ENCODE data around the gene DEAF1. TPM values are rescaled to one million over a fixed set of nuclear protein-coding genes. Genes with fewer than 3 reads are reported as not detected.

The DEAF1 gene
- total RNA-seq, 2 donors from 2014 or later, result 15.8 to 28.0 TPM

- Histone ChIP-seq H3K27ac (no peak overlapping the region), H3K4me1 (no peaks in the 10 kb centered on the region), H3K9me3 (no peaks in the 10 kb centered on the region), H3K4me3 (no peak overlapping the region), H3K36me3 (replicated peaks in 1 of 2; ENCODE audit: insufficient read depth in 1 of 2, low read depth in 2 of 2) (peaks cover 5 to 9% of the 10 kb centered on the region in 2 donors), H3K27me3 (no peaks in the 10 kb centered on the region)
- TF ChIP-seq CTCF (IDR thresholded peaks at IDR 0.05) (no peak), POLR2A (IDR thresholded peaks at IDR 0.05) (no peak)
- 86 to 90% methylated on average over 11 to 18 of the region's 19 CpGs for WGBS, 2 donors
- DNase-seq, result no peak
- intact Hi-C loops (cut with DNase I), result no loop called here
- no peak for ATAC-seq
Measured at GRCh38 chr11:680476-680875, 14.5 kb downstream of the DEAF1 start.

- no peaks in the 10 kb centered on the region for H3K9me3 ChIP-seq
- WGBS, 2 donors, result 89 to 91% methylated on average over 21 to 36 of the region's 36 CpGs
Measured at GRCh38 chr11:679271-680207, 15.5 kb downstream of the DEAF1 start.

GRCh38 chr11:678297-678696 lies 16.7 kb downstream of the DEAF1 start:
- H3K4me1 ChIP-seq, result no peaks in the 10 kb centered on the region
- H3K27ac ChIP-seq, result no peak overlapping the region
- no peak overlapping the region for H3K4me3 ChIP-seq
- peaks cover 5 to 10% of the 10 kb centered on the region in 2 donors for H3K36me3 ChIP-seq (replicated peaks in 1 of 2; ENCODE audit: insufficient read depth in 1 of 2, low read depth in 2 of 2)
- no peaks in the 10 kb centered on the region for H3K9me3 ChIP-seq
- intact Hi-C loops (cut with DNase I), result no loop called here
- ATAC-seq (no peak), DNase-seq (no peak)
- TF ChIP-seq CTCF (IDR thresholded peaks at IDR 0.05), result no peak
- TF ChIP-seq POLR2A (IDR thresholded peaks at IDR 0.05), result no peak
- 85 to 92% methylated on average over 3 of the region's 3 CpGs for WGBS, 2 donors
- no peaks in the 10 kb centered on the region for H3K27me3 ChIP-seq

More at GRCh38 chr11:679271-680207, 15.5 kb downstream of the DEAF1 start:
- Histone ChIP-seq H3K4me1 (no peaks in the 10 kb centered on the region), H3K4me3 (no peak overlapping the region), H3K36me3 (replicated peaks in 1 of 2; ENCODE audit: insufficient read depth in 1 of 2, low read depth in 2 of 2) (peaks cover 6 to 9% of the 10 kb centered on the region in 2 donors), H3K27ac (no peak overlapping the region), H3K27me3 (no peaks in the 10 kb centered on the region)
- ATAC-seq (no peak), DNase-seq (no peak)
- intact Hi-C loops (cut with DNase I), result no loop called here
- TF ChIP-seq POLR2A (IDR thresholded peaks at IDR 0.05), result no peak
- TF ChIP-seq CTCF (IDR thresholded peaks at IDR 0.05), result no peak

GRCh38 chr11:674406-674805 lies 20.6 kb downstream of the DEAF1 start:
- Histone ChIP-seq H3K27me3 (no peaks in the 10 kb centered on the region), H3K9me3 (no peaks in the 10 kb centered on the region), H3K4me3 (no peak overlapping the region), H3K4me1 (no peaks in the 10 kb centered on the region), H3K36me3 (replicated peaks in 1 of 2; ENCODE audit: insufficient read depth in 1 of 2, low read depth in 2 of 2) (peaks cover 5 to 10% of the 10 kb centered on the region in 2 donors), H3K27ac (no peak overlapping the region)
- intact Hi-C loops (cut with DNase I), result no loop called here
- DNase-seq (no peak), ATAC-seq (no peak)
- TF ChIP-seq POLR2A (IDR thresholded peaks at IDR 0.05), result no peak
- no peak for TF ChIP-seq CTCF (IDR thresholded peaks at IDR 0.05)
- WGBS, 2 donors, result 88 to 90% methylated on average over 12 to 17 of the region's 17 CpGs

All from body of pancreas (tissue), 4 donors.